OCI-LY7 (cell line): ENCODE measurements around the gene INTS1.

Source experiments
- EZH2phosphoT487 ChIP-seq: fragments of 200-600 bp; sonication (generic); IDR thresholded peaks from 2 replicates; pipeline ENCODE4 v1.6.1; 2018; ENCODE audit warnings: low read depth, borderline replicate concordance, mild to moderate bottlenecking, mixed run types, antibody characterized with exemption, low read length, moderate library complexity, mixed read lengths
- TF ChIP-seq, protein P1 (sequence below): fragments of 200-600 bp; sonication (generic); conservative IDR thresholded peaks from 2 replicates; pipeline ENCODE4 v1.5.1; 2014; ENCODE audit warnings: mild to moderate bottlenecking, antibody characterized with exemption, low read length, moderate library complexity, mixed read lengths

DNA sequence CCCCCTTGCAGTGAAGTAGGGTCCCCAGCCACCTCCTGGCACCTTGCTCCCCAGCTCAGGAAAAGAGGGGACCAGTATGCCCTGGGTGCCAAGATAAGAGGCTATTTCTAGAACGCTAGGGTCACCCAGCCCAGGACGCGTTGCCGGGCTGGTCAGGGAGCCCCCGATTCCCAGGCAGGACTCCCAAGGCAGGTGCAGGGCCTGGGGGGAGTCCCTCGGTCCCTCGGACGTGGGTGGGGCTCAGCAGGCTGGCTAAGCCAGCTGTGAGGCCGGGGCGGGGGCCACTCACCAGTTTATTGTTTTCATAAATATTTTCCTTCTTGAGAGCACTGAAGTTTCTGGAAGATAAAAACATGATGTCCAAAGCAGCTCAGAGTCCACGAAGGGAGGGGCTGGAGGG is 54.2 kb downstream of the INTS1 start:
- TF ChIP-seq, protein P1, sequence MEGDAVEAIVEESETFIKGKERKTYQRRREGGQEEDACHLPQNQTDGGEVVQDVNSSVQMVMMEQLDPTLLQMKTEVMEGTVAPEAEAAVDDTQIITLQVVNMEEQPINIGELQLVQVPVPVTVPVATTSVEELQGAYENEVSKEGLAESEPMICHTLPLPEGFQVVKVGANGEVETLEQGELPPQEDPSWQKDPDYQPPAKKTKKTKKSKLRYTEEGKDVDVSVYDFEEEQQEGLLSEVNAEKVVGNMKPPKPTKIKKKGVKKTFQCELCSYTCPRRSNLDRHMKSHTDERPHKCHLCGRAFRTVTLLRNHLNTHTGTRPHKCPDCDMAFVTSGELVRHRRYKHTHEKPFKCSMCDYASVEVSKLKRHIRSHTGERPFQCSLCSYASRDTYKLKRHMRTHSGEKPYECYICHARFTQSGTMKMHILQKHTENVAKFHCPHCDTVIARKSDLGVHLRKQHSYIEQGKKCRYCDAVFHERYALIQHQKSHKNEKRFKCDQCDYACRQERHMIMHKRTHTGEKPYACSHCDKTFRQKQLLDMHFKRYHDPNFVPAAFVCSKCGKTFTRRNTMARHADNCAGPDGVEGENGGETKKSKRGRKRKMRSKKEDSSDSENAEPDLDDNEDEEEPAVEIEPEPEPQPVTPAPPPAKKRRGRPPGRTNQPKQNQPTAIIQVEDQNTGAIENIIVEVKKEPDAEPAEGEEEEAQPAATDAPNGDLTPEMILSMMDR, result no peak
- no peak for TF ChIP-seq EZH2phosphoT487
